GM21528 (cell line): ENCODE results near the gene GREB1.
A peak's percentile ranks its signal among the peaks of the same experiment; 100 is the strongest.

Experiments
- ATAC-seq: cut with Tn5 transposase; IDR thresholded peaks from one replicate; pipeline ENCODE4 v1.9.1; 2021; ENCODE audit warnings: mild to moderate bottlenecking, moderate library complexity; ENCODE audit not compliant: unreplicated experiment, low FRiP score

The GREB1 gene

GRCh38 chr2:11678306-11678960 lies 144.6 kb downstream of the GREB1 start:
- no peak for ATAC-seq

GRCh38 chr2:11679016-11679415 lies 145.2 kb downstream of the GREB1 start:
- no peak for ATAC-seq

DNA sequence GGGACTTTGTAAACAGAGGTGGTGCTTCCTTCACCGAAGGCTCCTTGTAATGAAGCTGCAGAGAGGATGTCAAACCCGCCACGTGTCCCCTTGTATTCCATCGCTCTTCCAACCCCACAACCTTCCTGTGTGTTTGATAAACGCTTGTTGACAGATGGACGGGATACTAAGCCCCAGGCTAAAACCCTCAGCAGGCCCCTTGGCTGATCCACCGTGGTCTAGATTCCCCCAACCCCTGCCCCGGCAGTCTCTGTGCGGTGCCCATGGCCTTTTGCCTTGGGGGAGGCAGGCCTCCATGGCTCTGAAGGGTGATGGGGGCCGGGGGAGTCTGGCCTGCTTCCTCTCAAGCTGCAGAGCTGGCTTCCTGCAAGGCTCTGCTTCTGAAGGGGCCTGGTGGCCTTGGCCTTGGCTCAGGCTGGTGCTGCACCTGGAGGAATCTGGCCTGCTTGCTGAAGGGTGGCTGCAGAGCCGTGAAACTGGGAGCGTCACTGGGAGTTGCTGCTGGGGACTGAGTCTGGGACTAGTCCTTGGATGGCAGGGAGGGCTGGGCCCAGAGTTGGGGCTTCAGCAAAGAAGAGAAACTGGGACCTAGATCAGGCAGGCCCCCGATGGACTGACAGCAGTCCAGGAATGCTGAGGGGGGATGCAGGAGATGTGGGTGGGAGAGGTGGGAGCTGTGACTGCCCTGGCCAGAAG lies 145.8 kb downstream of the GREB1 start:
- no peak for ATAC-seq

DNA sequence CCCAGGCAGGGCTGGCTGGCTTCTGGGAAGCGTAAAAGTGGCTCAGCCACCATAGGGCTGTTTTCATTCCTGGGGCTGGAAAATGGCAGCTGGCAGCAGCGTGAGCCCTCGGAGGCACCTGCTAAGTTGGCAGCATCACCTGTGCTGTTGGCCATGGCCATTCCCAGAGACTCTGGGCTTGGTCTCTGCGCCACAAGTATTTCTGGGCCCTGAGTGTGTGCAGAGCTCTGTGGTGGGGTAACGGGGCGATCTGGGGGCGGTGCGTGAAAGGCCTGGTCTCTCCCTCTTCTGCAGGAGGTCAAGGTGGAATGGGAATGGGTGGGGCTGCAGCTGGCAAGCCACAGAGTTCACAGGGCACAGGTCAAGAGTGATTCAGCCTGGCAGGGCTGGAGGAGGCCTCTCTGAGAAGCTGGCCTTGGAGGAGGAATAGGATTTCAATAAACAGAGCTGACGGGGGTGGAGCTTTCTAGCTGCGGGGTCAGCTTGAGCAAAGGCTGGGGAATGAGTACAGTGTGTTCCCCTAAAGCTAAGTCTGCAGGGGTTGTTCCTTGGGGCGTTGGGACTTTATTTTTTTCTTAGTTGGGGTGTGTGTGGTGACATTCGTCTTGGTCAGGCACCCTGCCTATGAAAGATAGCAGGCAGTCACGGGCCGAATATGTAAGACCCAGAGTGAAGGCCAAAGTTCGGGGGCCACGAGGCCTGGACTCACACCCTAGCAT lies 146.5 kb downstream of the GREB1 start:
- no peak for ATAC-seq

DNA sequence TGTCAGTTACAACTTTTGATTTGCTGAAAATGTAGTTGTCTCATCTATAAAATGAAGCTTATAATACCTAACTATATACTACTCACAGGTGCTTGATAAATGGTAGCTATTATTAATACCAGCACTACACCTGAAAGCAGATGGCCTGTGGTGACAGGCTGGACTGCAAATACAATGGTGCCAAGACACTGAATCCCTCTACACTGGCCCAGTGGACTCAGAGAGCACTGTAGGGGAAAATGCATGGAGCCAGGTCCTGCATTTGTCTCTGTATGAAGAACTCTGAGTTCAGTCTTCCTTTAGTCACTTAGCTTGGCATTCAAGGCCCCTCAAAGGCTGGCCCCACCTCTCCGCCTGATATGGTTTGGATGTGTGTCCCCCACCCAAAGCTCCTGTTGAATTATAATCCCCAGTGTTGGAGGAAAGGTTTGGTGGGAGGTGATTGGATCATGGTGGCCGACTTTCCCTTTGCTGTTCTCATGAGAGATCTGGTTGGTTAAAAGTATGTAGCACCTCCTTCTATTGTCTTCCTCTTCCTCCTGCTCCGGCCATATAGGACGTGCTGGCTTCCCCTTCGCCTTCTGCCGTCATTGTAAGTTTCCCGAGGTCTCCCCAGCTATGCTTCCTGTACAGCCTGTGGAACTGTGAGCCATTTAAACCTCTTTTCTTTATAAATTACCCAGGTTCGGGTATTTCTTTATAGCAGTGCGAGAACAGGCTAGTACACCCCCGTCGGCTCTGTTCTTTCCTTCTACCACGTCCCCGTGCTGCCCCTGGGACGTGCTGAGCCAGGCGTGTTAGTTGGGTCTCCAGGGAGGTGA lies 147.3 kb downstream of the GREB1 start:
- no peak for ATAC-seq

DNA sequence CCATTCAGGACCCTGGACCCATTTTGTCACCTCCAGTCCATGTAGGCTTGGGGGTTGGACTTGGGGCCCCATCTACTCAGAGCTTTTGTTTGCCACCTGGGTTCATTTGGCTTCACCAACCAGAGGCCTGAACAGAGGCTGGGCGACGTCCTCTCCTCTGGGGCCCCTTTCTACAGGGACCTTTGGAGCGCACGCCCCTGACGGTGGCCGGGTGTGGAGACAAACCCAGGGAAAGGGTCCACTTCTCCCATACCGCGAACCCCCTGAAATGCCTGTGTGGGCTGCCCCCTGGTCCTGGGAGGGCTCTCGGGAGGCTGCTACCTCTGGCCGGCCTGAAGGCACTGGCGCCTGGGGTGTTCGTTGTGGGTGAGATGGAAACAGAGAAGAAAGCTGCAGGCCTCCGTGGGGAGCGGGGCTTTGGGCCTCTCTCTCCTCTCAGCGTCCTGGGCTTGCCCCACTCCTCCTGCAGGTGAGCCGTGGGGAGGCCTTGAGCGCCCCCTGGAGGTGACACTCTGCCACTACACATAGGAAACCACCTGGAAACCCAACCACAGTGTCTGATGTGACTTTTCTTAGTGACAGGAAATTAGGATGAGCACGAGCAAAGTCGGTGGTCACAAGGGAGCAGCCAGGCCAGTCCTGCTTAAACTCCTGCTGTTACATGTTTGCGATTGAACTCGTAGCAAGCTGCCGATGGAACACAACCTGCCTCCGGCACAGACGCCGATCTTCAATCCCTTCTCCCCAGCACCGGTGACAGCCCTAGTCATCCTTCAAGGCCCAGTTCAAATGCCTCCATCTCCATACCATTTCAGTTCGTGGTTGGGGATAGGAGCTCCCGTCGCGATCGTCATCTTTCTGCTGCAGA lies 148.1 kb downstream of the GREB1 start:
- peak; percentile 62 for ATAC-seq

GRCh38 chr2:11682590-11682915 lies 148.7 kb downstream of the GREB1 start:
- no peak for ATAC-seq

DNA sequence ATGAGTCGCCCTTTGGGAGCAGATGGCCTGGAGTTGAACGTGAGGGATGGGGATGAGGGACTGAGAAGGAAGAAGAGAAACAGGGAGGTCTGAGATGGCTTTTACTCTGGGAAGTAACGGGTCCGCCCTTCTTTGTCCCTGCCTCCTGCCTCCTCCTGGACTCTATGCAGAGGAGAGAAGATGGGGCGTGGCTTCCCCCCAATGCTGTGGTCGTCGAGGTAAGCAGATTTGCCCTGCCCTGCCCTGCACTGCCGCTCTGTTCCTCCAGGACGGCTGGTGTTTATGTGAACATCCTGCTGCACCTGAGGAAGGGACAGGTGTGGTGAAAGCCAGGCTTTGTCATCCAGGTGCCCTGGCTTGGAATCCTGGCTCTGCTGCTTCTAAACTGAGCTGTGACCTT lies 149.6 kb downstream of the GREB1 start:
- ATAC-seq, result no peak

- no peak for ATAC-seq
Measured at GRCh38 chr2:11683966-11684365, 150.1 kb downstream of the GREB1 start.

DNA sequence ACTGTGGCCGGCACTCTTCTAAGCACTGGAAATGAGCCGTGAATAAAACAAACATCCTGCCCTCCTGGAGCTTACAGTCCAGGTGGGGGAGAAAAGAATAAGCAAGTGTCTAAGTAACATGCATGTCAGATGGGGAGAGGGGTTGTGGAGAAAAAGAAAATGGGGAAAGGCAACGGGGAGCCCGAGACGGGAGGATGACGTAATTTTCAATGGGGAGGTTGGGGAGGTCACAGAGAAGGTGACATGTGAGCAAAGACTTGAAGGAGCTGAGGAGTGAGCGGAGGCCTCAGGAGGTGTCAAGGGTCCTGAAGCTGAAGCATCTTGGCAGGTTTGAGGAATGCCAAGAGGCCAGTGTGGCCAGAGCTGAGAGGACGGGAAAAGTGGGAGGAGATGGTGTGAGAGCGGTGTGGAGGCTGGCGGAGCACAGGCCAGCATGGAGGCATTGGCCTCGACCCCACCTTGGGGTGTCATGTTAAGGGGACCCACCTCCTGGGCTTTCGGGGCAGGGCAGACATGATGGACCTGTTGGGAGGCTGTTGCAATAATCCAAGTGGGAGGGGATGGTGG lies 151.1 kb downstream of the GREB1 start:
- no peak for ATAC-seq

DNA sequence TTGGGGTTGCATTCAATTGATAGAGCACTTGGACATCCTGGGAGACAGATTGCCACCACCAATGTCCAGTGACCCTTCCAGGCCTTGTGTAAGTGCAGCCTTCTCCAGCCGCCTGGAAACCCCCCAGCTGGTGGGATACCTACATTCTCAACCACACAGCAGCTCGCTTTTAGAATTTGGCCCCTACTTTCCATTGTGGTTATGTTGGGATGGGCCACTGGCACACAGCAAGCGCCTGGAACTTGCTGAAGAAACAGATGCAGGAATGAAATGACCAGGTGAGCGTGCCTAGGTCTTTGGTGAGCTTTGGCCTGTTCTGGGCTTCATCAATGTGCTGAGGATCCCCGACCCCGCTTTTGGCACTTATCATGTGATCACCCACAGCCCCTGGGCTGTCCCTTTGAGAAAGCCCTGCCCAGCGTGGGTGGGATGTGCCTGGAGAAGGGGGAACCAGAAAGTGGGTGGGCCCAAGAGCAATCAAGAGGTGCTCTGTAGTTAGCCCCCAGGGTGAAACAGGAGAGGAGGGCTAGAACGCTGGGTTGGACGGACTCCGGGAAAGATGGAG lies 152.1 kb downstream of the GREB1 start:
- no peak for ATAC-seq

GRCh38 chr2:11687736-11688135 lies 153.9 kb downstream of the GREB1 start:
- no peak for ATAC-seq

DNA sequence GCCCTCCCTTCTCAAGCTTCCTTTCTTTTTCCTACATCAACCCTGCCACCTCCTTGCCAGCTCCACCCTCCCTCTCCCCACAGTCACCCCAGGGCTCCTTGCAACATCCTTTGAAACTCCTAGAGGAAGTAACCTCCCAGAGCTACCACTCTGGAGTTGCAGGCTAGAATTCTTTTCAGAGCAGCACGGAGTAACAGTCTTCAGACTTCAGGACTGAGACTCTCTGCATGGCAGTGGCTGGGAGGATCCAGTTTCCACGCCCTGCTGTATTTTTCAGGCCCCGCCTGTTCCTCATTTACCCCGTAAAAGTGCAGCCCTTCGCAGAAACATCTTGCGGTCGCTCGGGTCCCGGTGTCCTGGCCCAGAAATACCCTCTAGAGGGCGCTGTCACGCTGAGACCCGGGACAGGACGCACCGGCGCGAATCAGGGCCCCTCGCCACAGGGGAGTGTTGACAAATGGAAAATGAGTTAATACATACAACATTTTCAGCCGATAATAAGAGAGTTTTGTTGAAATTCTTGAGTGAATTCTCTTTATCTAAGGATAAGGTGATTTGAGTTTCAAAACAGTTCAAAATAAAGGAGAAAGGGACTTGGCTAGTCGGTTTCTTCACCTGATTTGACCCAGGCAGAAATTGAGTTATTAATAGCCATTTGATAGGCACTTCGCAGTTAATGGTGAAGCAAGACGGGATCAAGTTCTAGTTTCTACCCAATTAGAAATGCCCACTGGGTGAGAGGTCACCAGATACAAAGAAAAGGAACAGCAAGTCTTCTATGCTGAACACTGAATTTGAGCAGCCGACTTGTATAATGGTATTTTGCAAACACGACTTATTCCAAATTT lies 154.6 kb downstream of the GREB1 start:
- peak; percentile 69 for ATAC-seq

- no peak for ATAC-seq
Measured at GRCh38 chr2:11691076-11691660, 157.3 kb downstream of the GREB1 start.
